Limb (tissue), 2 donors: ENCODE results near the gene TPTE.
"Not testable (repeated sequence)": the region's sequence is repeated elsewhere in the genome, so short reads cannot be mapped to it uniquely, and the experiment has no call there.

Source experiments
- DNase-seq, 2 donors: peaks; one replicate each; pipeline ENCODE4 v3.0.0-alpha.2; 2016; ENCODE audit errors: extremely low spot score in 2 of 2

Gene TPTE

DNA sequence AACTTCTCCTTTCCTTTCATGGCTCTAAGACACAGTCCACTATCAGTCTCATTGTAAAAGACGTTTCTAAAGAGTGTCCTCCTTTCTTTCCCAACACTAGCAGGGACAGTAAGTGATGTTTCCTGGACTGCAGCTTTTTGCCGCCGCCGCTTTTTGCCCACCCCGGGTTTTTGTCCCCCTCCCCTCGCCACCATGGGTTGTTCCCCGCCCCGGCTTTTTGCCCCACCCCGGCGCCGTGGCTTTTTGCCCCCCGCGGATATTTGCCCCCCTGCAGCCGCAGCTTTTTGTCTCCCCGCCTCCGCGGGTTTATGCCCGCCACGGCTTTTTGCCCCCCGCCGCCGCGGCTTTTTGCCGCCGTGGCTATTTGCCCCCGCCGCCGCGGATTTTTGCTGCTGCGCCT, 95.2 kb downstream of the TPTE start:
- no peak for DNase-seq

DNA sequence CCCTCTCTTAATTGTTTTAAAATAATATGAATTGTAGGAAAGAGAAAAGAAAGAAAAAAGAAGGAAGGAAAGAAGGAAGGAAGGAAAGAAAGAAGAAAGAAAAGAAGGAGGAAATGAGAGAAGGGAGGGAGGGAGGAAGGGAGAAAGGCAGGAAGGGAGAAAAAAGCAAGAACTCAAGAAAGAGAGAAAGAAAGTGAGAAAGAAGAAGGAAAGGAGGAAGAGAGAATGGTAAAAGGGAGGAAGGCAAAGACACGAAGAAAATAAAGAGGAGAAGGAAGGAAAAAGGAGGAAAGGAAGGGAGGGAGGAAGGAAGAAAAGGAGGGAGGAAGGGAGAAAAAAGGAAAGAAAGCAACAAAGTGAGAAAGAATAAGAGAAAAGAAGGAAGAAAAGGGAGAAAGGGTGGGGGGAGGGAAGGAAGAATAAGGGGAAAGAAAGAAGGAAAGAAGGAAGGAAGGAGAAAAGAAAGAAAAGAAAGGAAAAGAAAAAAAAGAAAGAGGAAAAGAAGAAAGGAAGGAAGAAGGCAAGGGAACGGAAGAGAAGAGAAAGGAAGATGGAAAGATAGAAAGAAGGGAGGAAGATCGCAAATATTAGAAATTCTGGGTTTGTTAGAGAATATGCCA, 95.9 kb downstream of the TPTE start:
- not testable (repeated sequence) for DNase-seq

DNA sequence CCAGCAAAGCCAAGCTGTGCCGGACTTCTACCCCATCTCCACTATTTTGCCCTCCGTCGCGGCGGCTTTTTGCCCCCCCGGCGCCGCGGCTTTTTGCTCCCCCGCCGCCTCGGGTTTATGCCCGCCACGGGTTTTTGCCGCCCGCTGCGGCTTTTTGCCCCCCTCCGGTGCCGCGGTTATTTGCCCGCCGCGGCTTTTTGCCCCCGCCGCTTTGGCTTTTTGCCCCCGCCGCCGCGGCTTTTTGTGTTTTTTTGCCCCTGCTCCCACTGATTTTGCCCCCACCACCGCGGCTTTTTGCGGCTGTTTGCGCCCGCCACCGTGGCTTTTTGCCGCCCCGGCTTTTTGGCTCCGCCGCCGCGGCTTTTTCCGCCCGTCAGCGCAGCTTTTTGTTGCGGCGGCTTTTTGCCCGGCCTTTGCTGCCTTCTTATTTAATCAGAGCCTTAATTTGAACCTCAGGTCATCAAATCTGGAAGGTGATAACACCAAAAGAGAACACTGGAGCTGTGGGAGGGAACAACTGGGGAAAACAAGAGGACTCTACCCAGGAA, 106.0 kb downstream of the TPTE start:
- no peak for DNase-seq

DNA sequence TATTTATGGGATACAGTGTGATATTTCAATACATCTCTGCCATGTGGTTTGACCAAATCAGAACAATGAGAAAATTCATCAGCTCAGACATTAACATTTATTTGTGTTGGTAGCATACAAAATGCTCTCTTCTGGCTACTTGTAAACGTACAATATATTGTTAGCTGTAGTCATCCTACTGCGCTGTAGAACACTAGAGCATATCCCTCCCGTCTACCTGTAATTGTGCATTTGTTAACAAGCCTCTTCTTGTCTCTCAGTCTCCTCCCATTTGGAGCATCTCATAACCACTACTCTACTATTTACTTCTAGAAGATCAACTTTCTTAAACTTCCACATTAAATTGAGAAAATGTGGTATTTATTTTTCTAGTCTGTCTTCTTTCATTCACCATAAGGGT, 107.9 kb downstream of the TPTE start:
- DNase-seq, result not testable (repeated sequence)

DNA sequence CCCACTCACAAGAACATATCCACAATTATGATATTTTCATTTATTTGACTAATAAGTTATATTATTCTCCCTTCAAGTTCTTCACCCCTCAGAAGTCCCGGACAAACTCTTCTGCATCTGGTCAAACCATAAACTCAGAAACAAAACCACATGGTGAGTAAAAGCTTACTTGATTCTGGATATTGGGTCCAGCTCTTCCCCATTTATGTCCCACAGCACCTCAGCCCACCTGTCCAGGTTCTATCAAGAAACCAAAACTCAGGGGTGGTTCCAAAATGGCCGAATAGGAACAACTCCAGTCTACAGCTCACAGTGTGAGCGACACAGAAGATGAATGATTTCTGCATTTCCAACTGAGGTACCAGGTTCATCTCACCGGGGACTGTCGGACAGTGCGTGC, 109.4 kb downstream of the TPTE start:
- DNase-seq, result not testable (repeated sequence)

DNA sequence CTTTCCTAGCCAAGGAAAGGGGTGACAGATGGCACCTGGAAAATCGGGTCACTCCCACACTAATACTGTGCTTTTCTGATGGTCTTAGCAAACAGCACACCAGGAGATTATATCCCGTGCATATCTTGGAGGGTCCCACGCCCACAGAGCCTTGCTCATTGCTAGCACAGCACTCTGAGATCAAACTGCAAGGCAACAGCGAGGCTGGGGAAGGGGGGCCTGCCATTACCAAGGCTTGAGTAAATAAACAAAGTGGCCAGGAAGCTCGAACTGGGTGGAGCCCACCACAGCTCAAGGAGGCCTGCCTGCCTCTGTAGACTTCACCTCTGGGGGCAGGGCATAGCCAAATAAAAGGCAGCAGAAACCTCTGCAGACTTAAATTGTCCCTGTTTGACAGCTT, 109.9 kb downstream of the TPTE start:
- not testable (repeated sequence) for DNase-seq

DNA sequence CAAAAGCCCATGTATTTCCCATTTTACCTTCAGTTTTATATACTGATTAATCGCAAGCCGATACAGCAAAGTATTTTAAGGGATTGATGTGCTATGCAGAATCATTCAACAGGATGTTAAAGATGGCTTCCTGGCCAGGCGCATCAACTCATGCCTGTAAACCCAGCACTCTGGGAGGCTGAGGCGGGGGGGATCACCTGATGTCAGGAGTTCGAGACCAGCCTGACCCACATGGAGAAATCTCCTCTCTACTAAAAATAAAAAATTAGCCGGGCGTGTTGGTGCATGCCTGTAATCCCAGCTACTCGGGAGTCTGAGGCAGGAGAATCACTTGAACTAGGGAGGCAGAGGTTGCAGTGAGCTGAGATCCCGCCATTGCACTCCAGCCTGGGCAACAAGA, 116.8 kb downstream of the TPTE start:
- not testable (repeated sequence) for DNase-seq

DNA sequence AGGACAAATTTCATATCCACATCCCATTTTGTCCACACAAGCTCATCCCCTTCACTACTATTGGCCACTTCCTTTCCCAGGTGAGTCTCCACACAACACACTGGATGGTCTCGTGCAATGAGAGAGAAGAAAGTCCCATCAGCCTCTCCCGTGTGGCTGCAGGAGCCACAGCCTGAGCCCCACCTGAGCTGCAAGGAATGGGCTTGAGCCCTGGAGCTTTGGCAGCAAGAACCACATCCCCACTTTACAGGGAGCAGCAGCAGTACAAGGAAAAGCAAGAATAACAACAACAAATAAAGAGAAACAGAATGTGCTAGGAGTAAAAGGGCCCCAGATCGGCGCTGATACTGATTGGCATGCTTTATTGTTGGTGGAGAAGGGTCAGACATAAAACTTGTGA, 117.7 kb downstream of the TPTE start:
- no peak for DNase-seq

DNA sequence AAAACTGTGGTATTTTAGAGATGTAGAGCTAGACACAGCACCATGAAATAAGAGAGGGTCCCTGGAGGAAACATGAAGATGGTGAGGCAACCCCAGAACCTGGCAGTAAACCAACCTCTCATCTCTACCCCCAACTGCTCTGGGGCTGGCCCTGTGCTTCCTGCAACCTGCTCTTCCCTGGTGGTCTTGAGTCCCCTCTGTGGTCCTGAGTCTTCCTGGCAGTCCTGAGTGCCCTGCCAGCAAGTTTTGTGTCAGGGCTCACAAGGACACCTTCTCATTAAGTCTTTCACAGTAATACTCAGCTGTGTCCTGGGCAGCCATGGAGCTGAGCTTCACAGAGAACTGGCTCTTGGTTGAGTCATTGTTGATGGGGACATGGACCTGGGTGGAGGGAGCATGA, 118.4 kb downstream of the TPTE start:
- not testable (repeated sequence) for DNase-seq

DNA sequence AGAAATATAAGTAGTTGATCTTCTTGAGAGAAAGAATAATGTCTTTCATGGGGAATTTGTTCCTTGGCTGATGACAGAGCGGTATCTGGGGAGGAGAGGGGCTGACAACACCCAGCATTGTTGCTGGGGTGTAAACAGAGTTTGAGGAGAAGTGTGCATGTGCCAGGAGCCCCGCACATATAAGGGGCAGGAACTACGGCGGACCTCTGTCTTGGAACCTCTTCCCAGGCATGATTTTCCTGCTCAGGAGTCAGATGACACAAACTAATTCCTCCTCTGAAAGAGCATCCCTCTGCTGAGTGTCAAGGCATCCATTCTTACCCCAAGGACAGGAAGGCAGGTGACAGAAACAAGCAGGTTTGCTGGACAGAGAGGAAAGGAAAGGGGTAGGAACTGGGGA, 119.1 kb downstream of the TPTE start:
- DNase-seq, result no peak

- DNase-seq, result no peak
Observed at GRCh38 chr21:10641107-10641506, 119.7 kb downstream of the TPTE start.

- DNase-seq, result not testable (repeated sequence)
Observed at GRCh38 chr21:10645667-10646066, 124.3 kb downstream of the TPTE start.

GRCh38 chr21:10649350-10650149, 128.2 kb downstream of the TPTE start:
- not testable (repeated sequence) for DNase-seq

DNA sequence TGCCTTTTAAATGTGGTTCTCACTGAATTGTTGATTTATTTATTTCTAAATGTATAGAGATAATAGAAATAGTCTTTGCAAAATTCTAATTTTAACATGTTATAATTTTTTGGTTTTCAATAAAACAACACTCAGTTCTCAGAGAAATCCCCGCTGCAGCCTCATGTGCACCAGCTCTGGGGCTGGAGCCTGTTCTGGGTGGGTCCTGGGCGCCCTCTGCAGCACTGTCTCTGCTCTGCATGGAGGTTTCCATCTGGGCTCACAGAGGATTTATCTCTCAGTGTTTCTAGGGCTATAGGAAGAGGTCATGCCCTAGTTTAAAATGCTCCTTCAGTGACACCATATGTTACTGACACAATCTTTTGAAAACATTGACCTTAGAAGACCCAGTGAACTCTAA, 128.9 kb downstream of the TPTE start:
- not testable (repeated sequence) for DNase-seq
